Ecto neural progenitor cell (in vitro differentiated cells): ENCODE measurements around the gene SCNN1A.

ENCODE experiments used
- DNase-seq: peaks from one replicate; pipeline ENCODE4 v3.0.0-alpha.2; 2018; ENCODE audit warnings: low spot score

SCNN1A gene

DNA sequence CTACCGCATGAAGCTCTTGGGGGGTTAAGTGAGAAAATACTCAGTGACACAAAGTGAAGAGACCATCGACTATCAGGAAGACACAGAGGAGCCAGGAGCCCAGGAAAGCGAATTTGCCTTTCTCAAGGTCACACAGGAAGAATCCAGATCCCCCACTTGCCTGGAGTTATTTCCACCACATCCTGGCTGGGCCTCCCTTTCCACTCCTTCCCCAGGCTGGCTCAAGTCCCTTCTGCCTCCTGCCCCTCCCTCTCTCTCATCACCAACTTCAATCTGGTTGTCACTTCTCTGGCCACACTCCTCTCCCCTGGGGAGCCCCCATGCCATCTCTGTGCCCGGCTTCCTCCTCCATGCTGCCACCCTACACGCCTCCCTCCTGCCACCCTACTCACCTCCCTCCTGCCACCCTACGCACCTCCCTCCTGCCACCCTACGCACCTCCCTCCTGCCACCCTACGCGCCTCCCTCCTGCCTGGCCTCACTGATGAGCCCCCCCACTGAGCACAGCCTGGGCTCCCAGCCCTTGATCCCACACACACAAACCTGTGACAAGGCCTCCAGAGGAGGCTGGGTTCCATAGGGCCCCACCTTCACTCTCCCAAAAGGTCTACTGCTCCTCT lies 6.3 kb downstream of the SCNN1A start:
- no peak for DNase-seq

- DNase-seq: peak; percentile 30
These were observed 7.1 kb downstream of the SCNN1A start for GRCh38 chr12:6367969-6368892.

DNA sequence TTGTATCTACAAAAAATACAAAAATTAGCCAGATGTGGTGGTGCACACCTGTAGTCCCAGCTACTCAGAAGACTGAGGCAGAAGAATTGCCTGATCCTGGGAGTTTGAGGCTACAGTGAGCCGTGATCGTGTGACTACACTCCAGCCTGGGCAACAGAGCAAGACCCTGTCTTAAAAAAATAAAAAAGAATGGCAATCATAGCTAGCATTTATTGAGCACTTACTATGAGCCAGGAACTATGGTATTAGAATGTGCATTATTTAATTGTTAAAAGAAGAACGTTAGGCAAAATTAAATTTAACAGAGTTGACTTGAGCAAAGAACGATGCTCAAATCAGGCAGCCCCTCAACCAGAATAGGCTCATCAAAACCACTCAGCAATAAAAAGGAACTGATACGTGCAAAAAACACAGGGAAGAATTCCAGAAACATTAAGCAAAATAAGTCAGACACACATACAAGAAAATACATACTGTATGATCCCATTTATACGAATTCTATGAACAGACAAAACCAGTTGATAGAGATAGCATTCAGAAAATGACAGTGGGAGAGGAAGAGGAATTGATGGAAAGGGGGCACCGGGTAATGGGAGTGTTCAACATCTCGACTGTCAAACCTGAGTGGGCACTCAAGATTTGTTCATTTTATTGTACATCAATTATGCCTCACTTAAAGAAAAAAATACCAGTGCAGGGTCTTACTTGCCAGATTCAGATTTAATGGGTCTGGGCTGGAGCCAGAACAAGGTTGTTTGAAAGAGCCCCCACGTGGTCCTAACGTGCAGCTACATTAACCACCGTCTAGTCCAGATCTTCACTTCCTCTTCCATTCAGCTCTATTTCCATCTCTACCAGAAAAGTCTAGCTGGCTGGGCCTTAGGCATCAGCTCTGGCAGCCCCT lies 8.0 kb downstream of the SCNN1A start:
- DNase-seq: no peak

DNA sequence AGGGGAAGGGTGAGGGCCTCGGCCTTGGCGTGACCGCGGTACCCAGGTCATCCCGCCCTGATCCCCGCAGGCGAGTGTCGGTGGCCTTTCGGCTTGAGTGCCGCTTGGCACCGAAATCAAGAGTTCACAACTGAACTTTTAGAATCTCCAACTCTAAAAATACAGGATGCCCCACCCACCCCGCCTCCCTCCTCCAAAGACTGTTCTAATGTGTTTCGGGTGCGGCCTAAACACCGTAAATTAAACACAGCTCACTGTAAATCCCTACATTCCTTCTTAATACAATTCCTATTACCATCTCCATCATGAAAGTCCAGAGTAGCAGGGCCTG lies 11.4 kb downstream of the SCNN1A start:
- DNase-seq: no peak

- peak; percentile 80 for DNase-seq
These were observed 11.9 kb downstream of the SCNN1A start for GRCh38 chr12:6363330-6364043.

- no peak for DNase-seq
These were observed 12.4 kb downstream of the SCNN1A start for GRCh38 chr12:6363010-6363329.

GRCh38 chr12:6362403-6362802 lies 13.0 kb downstream of the SCNN1A start:
- no peak for DNase-seq

DNA sequence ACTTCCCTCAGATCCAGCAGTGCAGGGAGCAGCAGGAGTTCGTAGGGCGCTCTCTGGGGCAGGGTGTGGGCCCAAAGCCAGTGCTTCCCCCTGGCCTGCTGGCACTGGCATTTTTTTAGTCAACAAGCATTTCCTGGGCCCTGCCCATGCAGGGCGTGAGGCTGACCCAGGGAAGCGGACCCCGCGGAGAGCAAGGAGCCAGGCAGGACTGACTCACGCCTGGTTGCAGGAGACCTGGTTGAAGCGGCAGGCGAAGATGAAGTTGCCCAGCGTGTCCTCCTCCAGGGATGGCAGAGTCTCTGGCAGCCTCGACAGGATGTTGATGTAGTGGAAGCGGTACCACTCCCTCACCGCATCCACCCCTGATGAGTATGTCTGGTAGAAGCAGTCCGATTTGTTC lies 13.5 kb downstream of the SCNN1A start:
- DNase-seq: no peak

DNA sequence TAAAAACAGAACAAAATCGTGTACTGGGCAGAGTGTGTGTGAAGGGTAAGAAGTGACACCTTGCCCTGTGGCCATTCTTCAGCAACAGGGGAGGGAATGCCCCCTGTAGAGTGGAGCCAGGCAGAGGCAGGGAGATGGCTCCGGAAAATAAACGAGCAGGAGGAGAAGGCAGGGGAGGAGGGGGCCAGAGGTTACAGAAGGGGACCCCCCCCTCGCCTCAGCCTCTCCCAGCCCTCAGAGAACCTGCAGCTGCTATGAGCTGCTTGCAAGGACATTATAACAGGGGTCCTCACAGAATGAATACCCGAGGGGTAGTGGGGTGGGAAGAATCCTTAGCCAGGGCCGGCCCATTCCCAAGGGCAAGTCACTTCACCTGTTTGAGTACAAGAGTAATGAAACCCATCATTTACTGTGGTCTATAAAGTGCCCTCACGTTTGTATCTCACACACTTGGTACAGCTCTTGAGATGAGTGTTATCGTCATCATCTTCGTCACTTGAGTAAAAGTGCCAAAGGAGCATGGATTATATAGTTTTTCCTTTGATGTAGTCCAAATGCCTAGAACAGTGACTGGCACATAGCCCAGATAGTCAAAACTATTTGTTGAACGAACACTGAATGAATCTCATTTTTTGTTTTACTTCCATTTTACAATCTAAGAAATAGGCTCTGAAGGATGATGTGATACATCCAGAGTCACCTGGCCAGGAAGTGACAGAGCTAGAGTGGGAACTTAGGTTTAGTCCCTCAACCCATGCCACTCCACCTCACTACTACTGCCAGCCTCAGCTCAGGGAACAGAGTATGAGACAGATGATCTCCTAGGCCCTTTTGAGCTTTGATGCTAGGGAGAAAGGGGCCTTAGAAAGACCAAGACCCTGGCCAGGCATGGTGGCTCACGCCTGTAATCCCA lies 14.5 kb downstream of the SCNN1A start:
- no peak for DNase-seq

DNA sequence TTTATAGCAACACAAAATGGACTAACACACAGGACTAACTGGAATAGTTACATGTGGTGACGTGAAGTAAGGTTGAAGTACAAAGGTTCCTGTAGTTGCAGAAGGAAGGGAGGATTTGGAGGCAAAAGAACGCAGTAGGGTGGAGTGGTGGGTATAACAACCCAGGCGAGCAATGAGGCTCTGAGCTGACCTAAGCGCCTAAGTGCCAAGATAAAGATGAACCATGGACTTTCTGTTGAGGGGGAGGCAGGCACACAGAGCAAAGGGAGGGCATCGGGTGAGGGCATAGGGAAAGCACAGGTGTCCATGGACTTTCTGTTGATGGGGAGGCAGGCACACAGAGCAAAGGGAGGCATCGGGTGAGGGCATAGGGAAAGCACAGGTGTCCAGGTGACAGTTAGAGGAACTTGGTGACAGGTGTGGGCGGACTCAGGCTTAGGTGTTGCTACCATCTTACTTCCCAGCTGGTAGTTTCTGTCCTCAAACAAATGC lies 15.2 kb downstream of the SCNN1A start:
- no peak for DNase-seq

DNA sequence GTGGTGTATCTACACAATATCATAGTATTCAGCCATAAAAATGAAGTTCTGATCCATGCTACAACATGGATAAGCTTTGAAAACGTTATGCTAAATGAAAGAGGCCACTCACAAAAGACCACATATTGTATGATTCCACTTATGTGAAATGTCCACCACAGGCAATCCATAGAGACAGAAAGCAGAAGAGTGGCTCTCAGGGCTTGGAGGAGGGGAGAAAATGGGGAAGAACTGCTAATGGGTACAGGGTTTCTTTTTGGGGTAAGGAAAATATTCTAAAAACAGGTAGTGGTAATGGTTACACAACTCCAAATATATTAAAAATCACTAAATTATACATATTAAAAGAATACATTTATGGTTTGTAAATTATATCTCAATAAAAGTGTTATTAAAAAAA lies 16.5 kb downstream of the SCNN1A start:
- no peak for DNase-seq

DNA sequence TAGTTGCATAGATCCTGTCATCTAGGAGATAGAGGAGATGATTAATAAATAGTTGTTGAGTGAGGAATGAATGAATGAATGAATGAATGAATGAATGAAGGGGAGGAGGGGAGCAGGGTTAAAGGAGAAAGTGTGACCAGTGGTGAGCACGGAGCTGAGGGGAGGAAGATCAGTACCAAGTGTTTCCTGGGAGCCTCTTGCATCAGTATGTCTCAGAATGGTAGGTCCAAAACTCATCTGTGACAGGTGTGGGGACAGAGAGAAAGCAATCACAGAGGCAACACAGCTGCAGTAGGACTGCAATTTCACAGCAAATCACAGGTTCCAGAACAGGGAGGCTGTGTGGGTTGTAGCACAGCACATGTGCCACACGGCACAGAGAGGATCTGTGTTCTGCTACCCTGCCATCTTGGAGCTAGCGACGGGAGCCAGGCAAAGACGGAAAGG lies 19.0 kb downstream of the SCNN1A start:
- DNase-seq: no peak

DNA sequence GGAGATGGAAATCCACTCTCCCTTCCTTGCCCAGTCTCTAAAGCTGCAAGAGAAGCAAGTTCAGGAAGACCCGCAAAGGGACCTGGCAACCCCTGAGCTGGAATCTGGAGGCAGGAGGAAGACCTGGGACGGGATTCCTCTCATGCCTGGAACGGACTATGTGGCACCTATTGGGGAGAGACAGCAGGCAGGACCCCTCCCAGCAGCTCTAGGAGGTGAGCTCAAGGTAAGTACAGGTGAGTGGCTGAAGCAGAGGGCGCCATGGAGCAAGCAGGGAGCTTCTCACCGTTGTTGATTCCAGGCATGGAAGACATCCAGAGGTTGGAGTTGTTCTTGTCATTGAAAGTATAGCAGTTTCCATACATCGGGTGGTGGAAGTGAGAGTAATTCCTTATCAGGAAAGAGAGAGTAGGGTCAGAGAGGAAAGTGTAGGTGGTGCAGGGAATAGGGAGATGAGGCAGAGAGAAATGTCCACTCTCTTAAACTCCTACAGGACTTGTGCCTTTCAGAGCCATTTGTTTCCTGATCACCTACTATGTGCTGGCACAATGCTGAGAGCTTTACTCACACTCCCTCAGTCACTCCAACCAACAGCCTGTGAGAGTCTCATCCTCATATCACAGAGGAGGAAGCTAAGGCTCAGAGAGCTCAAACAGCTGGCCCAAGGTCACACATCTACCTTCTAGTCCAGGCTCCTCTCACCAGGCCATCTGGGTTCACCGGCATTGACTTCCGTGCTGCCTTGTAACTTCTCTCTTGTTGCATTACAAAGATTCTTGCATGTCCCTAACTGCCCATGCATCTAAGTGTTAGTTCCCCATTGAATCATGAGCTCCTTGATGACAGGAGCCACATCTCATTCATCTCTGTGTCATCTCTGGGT lies 19.6 kb downstream of the SCNN1A start:
- no peak for DNase-seq

DNA sequence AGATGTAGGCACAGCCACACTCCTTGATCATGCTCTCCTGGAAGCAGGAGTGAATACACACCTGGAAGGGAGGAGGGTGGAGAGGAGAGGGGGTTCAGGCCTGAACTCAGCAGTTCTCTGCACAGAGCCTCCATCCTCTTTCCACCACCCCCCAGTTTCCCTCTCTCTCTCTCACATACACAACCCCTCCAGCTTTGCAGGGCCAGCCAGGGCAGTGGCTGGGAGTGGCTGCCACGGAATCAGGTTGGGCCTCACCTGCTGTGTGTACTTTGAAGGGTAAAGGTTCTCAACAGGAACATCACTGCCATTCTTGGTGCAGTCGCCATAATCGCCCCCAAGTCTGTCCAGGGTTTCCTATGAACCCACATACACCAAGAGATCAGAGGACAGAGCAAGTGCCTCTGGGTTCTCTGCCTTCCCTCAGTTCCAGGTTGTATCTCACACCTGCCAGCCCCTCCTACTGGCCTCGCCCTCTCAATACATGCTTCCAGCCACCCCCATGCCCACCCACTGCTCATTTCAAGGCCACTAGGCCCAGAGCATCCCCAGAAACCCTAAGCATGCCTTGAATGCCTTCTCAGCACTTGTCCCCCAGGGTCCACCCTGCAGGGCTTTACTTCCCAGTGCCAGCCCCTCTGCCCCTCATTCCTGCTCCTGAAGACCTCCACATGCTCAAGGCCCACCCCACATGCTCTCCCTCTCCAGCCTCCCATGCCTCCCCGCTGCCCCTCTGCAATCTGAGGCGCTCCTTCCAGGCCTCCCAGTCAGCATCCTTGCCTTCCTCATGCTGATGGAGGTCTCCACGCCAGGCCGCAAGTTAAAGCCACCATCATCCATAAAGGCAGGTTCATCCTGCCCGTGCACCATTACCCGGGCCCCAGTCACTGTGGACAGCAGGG lies 20.6 kb downstream of the SCNN1A start:
- DNase-seq: no peak

- no peak for DNase-seq
These were observed 22.9 kb downstream of the SCNN1A start for GRCh38 chr12:6352193-6353173.

GRCh38 chr12:6351622-6352021 lies 23.7 kb downstream of the SCNN1A start:
- no peak for DNase-seq
